NCI-H146 (cell line): ENCODE data around the gene RMDN2.
"Not testable (repeated sequence)": the region's sequence is repeated elsewhere in the genome, so short reads cannot be mapped to it uniquely, and the experiment has no call there.

ENCODE experiments used
- DNase-seq: peaks from one replicate; lab custom pipeline; 2025; lab: John Stamatoyannopoulos, UW

Gene RMDN2

DNA sequence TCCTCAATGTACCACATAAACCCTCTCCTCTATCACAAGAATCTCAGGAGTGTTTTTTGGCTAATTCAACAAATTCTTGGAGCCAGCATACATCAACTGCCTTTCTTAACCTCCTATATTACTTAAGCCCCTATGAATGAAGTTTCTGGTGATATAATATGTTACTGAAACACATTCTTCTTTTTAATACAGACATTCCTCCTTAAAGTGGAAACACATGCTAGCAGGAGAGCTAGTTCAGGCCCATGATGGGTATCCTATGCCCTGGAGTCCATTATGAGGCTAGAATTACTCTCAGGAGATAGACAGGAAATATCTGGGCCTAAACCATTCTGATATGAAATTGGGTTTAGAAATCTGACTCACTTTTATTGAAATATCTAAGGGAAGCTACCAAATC lies 26.6 kb upstream of the RMDN2 start:
- no peak for DNase-seq

DNA sequence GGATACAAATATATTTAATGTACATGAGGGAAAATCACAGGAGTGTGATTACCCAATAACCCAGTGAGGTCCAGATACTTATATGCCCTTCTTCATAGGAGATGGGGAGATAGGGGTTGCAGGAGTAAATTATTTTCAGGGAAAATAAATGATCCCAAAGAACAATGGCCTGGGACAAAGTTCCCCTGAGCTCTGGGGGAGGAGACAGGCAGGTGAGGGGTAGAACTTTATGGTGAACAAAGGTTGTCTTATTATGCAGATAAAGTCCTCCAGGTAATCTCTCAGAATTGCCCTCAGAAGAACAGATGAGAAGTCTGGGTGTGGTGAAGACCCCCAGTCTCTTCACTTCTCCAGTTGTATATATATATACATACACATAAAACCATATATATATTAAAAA lies 22.1 kb upstream of the RMDN2 start:
- no peak for DNase-seq

DNA sequence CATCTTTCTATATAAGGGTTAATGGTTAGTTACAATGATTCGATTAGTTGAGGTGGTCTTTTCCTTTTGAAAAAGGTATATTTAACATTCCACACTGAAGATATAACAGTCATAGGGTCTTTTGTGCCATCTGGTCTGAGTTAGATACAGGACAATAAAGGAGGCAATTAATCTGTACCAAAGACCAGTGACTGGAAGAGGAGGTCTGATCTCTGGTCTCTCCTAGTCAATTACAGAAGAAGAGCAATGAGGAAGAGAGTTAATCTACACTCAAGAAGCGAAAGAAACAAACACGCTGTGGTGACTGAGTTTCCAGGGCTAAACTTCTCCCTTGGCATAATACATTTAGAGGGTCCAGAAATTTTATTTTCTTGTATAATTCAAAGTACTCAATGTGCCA lies 20.7 kb upstream of the RMDN2 start:
- DNase-seq: no peak

DNA sequence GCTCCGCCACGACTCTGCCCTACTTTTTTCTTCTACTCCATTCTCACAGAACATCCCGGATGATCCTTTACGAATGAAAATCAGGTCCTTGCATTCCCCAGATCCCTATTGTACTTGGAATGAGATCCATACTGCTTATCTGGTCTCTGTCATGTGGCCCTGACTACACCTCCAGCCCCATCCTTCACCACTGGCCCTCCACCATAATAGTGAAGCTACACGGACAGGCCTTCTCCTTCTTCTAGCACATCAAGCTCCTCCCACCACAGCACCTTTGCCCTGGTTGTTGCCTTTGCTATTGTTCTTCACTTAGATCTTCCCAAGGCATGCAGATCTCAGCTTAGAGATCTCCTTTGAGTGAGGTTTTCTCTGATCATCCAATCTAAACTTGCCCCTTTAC lies 20.1 kb upstream of the RMDN2 start:
- DNase-seq: no peak

DNA sequence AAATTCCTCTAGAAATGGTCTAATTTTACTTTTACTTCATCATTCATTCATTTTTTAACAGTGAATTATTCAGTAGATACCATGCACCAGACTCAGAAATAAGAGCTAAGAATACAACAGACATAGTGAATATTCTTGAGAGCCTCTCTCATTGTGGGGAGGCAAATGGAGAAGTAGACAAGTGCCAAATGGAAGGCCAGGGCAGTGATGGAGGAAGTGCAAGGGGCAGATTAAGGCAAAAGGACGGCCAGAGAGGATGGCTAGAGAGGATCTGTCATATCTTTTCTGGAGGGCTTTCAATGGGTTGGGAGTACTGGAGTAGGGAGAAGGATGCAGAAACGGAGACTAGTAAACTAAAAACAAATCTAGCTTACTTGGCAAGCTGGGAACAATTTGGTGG lies 19.0 kb upstream of the RMDN2 start:
- DNase-seq: no peak

DNA sequence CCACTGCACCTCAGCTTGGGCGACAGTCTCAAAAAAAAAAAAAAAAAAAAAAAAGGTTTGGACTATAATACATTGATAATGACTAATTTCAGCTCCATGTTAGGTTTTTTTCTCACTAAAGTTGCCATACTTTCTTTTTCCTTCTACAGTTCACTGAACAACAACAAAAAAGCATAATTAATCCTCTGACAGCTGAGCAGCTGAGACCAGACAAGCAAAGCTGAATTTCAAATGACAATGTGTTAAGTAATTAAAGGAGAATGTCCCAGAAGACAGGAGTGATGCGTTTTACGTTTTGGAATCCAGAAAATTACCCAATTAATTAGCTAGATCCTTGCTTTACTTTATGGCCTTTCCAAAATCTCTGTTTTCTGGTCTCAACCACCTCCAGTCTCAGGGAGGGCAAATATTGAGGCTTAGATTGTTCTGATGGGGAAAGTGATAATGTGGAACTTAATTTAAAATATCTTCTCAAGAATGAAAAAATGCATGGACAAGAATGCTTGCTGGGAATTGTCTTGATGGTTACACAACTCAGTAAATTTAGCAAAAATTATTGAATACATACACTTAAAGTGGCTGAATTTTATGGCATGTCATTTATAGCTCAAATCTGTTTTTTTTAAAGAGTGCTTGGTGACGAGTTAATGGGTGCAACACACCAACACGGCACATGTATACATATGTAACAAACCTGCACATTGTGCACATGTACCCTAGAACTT lies 17.4 kb upstream of the RMDN2 start:
- DNase-seq: peak; percentile 4

DNA sequence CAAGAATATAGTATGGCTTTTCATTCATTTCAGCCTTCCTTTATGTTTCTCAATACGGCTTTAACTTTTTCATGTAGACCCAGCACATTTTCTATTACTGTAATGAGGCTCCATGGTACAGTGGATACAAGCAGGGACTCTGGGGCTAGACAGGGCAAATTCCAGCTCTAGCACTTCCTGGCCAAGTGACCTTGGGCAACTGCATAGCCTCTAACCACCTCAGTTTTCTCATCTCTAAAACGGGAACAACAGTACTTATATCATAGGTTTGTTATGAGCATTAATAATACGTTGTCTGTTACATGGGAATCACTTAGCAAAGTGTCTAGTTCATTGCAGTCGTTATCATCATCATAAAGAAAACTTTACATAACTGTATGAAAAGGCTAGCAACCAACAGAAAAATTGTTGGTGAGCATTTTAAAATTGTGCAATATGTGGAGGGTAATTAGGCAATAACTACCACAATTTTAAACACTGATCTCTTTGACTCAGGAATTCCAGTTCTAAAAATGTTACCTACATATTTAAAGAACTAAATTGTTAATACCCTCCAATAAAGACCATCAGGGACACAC lies 13.7 kb upstream of the RMDN2 start:
- no peak for DNase-seq

DNA sequence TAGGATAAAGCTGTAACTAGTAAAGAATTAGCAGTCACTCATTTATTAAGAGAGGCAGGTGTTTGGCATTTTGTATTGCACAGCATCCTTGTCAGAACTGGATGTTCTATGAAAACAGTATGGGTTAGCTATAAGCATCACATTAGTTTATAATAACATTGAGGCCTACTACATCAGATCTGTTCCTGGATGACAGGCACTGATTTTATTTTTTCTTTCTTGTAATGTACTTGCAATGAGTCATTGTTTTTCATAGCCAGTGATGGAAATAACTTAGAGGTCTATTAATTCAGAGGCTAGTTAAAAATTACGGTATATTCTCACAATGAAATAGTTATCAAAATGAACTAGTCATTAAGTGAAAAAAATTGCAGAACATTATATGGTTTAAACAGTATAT lies 13.0 kb upstream of the RMDN2 start:
- DNase-seq: no peak

DNA sequence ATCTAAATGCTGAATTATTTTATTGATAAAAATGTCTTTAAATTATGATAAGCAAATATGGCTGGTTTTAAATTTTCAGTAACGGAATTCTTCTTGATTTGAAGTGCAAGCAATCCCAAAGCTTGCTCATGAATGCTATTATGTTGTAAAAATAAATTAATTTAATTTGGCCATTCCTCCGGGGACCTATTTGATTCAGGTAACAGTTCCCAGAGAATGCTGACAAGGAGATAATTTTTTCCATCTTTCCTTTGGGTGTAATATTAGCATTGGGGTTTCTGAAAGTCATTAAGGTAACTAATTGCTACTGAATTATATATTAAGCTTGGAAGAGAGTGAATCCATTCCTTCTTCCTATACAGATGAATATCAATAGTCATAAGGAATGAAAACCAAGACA lies 12.5 kb upstream of the RMDN2 start:
- no peak for DNase-seq

DNA sequence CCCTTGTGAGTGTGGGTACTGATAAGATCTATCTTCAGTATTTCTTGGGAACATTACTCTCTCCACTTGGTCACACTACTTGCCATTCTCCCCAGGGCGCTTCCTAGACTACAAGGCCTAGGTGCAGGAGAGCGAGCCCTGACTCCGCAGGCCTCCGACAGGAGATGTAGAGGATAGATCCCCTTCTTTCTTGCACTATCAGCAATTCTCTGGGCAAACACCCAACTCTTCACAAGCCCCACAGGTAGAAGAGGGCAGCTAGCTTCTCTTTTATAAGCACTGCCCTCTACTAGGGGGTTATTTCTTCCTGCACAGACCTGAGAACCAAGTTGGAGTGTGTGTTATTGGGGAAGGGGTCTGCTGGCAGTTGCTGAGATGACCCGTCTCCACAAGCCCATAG lies 10.7 kb upstream of the RMDN2 start:
- no peak for DNase-seq

DNA sequence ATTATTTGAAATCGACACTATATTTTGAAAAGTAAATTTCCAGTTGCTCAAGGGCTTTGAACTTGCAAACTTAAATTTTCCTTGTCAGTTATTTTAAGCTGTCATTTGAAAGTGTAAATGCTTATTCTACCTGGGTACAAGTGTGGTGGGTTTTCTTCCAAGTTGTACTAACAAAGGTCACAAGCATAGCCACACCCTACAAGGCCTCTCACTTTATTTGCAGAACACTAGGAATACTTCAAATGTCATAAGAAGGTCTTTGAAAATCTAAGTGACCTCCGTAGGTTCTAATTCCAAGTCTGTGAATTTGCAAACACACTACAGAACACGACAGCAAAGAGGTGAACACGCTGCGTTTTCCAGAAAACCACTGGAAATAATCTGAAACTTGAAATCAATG lies 9.3 kb upstream of the RMDN2 start:
- no peak for DNase-seq

DNA sequence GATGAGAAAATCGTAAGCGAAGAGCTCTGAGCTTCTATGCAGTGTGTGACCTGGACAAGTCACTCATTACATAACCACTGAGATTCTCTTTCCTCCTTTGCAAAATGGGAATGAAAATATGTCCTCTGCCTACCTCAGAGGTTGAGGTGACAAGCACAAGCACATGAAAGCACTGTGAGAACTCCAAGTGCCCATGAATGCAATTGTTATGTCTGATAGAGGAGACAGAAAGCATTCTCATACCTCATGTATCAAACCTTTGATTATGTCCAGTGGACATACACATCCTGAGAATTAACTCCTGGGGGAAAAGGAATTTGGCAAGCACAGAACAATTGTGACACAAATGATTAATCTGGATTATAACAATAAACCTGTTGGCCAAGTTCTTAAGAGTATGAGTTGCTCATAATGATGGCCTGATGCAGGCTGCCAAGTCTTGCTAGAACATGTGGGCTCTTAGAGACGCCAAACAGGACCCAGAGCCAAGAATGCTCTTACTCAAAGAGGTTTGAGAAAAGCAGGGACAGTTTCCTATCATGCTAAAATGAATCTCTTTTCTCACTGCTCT lies 8.5 kb upstream of the RMDN2 start:
- no peak for DNase-seq

DNA sequence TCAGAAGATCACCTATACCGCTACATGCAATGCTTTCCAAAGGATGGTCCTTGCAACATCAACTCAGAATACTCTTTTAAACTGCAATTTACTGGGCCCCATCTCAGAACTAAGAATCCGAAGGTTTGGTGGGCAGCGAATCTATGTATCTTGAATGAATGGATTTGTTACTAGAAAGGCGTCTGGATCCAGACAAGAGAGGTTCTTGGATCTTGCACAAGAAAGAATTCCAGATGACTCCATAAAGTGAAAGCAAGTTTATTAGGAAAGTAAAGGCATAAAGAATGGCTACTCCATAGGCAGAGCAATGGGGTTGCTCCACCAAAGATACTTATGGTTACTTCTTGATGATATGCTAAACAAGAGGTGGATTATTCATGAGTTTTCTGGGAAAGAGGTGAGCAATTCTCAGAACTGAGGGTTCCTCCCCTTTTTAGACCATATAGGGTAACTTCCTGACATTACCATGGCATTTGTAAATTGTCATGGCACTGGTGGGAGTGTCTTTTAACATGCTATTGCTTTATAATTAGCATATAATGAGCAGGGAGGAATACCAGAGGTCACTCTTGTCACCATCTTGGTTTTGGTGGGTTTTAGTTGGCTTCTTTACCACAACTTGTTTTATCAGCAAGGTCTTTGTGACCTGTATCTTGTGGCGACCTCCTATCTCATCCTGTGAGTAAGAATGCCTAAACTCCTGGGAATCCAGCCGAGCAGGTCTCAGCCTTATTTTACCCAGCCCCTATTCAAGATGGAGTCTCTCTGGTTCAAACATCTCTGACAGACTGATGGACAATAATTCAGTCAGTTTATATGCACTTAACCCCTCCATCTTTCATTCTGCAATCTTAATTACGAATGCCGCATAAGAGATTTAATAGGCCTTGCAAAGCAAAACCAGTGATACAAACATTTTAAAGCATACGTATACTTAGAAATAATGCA lies 7.5 kb upstream of the RMDN2 start:
- DNase-seq: no peak

DNA sequence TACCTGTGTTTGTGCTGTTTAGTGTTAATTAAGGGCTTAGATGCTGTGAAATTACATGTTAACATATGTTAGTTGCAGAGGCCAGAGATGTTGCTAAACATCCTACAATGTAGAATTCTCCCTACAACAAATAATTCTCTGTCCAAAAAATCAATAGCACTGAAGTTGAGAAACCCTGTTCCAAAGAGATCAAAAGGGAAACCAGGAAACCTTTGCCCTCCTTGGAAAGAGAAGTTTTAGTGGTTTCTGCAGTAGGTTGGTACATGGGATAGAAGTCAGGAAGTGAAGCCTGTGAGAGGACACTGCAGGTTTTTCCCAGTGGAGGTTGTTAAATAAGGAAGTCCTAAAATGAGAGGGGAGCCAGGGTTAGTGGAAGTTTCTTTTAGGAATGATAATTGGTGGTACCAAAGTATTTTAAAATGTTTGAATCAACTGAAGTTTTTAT lies 6.3 kb upstream of the RMDN2 start:
- no peak for DNase-seq

DNA sequence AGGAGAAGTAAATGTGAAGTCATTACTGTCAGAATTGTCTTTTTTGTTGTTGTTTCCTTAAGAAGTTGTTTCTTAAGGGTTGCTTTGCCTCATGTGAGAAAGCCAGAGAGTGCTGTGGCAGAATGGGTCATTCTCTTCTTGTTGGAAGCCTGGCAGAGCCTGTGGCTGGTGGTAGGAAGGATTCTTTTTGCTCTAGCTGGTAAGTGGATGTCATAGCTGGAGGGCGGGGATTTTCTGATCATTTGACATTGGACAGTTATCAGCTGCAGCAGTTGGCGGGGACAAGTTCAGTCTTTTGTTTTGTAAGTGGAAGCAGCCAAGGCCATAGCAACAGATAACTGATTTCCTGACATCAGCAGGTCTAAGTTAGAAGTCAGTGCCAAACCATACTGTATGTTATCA lies 5.5 kb upstream of the RMDN2 start:
- no peak for DNase-seq

DNA sequence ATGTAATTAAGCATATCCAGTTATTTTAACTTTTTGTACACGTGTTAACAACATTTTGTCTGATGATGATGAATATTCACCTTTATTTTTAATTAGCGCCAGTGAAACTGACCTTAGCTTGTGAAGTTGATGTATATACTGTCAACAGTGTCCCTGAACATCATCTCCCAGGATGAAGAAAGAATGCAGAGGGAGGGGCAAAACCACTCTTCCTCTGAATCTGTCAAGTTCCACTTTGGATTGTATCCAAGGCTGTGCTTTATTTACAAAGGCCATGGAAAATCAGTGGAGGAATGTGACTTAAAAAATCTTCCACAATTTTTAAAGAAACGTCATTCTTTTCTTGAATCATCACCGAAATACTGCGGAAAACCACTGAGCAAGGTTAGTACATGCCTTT lies 4.5 kb upstream of the RMDN2 start:
- no peak for DNase-seq

DNA sequence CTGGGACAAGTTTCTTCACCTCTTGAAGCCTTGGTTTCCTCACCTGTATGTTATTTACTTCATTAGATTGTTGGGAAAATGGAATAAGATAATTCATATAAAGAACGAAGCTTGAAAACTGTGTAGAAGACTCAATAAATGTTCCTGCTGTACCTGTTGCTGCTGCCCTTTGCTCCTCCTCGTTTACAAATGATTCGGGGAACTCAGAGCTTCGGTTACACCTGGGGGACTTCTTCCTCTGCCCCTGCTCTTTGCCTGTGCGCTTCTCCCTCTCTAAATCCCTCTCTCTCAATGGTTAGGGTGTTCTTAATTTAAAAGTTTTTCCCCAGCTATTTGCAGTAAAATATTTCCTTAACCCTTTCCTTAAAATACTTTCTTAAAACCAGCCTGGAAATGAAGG lies 3.3 kb upstream of the RMDN2 start:
- no peak for DNase-seq

DNA sequence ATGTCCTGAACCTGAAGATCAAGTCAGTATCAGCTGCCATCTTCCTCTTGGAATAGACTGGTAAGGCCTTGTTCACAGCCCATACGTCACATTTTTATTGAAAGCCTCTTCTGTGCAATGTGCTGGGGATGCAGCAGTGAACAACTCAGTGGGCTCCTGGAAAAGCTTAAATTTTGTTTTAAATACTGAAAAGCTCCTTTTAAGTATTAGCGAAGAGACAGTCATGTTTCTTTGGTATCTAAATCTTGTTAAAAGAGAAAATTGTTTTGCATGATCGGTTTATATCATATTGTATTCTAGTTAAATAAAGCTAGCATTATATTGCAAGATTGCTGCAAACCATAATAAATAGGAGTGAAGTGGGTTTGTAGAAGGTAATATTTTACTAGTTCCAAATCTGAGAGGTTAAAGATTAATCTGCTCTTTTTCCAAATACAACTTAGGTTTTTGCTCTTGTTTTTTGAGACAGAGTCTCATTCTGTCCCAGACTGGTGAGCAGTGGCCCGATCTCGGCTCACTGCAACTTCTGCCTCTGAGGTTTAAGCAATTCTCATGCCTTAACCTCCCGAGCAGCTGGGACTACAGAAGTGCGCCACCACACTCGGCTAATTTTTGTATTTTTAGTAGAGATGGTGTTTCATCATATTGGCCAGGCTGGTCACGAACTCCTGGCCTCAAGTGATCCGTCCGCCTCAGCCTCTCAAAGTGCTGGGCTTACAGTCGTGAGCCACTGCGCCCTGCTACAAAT lies 1.6 kb upstream of the RMDN2 start:
- DNase-seq: no peak

DNA sequence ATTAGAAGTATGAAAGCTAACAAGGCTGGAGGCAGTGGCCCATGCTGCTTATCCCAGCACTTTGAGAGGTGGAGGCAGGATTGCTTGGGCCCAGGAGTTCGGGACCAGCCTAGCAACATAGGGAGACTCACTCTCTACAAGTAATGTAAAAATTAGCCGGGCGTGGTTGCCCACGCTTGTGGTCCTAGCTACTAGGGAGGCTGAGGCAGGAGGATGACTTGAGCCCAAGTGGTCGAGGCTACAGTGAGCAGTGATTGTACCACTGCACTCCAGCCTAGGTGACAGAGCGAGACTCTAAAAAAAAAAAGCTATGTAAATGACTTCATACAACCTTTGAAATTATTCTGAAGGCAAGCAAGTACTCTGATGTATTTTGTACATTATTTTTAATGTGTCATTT lies 1.5 kb downstream of the RMDN2 start:
- DNase-seq: no peak

DNA sequence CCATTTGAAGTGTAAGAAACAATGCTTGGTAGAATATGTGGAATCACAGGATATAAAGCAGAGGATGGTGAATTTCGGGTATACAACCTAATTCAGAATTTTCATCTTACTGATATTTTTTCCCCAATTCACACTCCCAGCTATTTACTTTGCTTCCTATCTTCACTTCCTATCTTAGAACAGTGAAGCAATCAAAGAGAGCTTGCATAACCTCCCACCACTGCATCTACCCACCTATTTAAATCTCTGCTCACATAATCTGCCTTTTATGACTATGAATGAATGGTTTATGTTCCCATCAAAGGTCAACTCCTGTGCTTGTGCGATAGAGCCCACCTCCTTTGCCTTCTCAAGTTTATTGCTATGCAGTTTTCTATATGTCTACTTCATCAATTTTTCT lies 3.3 kb downstream of the RMDN2 start:
- DNase-seq: no peak

DNA sequence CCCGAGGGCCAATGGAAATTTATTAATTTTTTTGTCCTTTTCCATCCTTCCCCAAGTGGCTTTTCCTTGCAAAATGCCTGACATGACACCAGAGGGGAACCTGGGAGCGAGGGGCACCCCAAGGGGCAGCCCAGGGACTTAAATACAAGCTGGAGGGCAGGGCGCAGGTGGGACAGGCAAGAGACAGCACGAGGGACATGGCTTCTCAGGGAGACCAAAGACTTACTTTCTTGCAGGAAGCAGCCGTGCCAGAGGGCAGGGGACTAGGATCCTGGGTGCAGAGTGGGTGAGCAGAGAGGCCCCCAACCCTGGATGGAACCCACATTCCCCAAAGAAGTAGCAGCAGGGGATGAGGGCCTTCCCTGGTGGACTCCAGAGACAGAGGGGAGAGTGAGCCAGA lies 5.3 kb downstream of the RMDN2 start:
- not testable (repeated sequence) for DNase-seq

DNA sequence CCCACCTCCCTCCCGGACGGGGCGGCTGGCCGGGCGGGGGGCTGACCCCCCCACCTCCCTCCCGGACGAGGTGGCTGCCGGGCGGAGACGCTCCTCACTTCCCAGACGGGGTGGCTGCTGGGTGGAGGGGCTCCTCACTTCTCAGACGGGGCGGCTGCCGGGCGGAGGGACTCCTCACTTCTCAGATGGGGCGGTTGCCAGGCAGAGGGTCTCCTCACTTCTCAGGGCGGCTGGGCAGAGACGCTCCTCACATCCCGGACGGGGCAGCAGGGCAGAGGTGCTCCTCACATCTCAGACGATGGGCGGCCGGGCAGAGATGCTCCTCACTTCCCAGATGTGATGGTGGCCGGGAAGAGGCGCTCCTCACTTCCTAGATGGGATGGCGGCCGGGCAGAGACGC lies 7.8 kb downstream of the RMDN2 start:
- not testable (repeated sequence) for DNase-seq
